Hepatocyte (in vitro differentiated cells): Measurements from ENCODE around the gene CIAO2B. TPM values are rescaled to one million over a fixed set of nuclear protein-coding genes. Genes with fewer than 3 reads are reported as not detected.
"Not testable (repeated sequence)": the region's sequence is repeated elsewhere in the genome, so short reads cannot be mapped to it uniquely, and the experiment has no call there.

Experiments used
- DNase-seq: peaks from one replicate; pipeline ENCODE4 v3.0.0-alpha.2; 2016; ENCODE audit warnings: low spot score
- H2AFZ ChIP-seq: fragments of 200-600 bp; sonication (generic); 2 replicates; pipeline ENCODE4 v1.6.0; 2016; ENCODE audit warnings: antibody characterized with exemption, mild to moderate bottlenecking
- H3K27ac ChIP-seq: fragments of 200-600 bp; sonication (generic); 2 replicates; pipeline ENCODE4 v1.5.1; 2016; ENCODE audit warnings: mild to moderate bottlenecking
- H3K27me3 ChIP-seq: fragments of 200-600 bp; sonication (generic); 2 replicates; pipeline ENCODE4 v1.6.1; 2016
- H3K36me3 ChIP-seq: fragments of 200-600 bp; sonication (generic); replicated peaks from 2 replicates; pipeline ENCODE4 v1.5.1; 2016; ENCODE audit warnings: low read depth; ENCODE audit not compliant: insufficient read depth
- H3K4me1 ChIP-seq: fragments of 200-600 bp; sonication (generic); 2 replicates; pipeline ENCODE4 v1.5.1; 2016; ENCODE audit warnings: mild to moderate bottlenecking, moderate library complexity; ENCODE audit not compliant: insufficient read depth
- H3K4me2 ChIP-seq: fragments of 200-600 bp; sonication (generic); 2 replicates; pipeline ENCODE4 v1.6.0; 2016
- H3K4me3 ChIP-seq: fragments of 200-600 bp; sonication (generic); 2 replicates; pipeline ENCODE4 v1.5.1; 2016; ENCODE audit warnings: mild to moderate bottlenecking
- H3K79me2 ChIP-seq: fragments of 200-600 bp; sonication (generic); 2 replicates; pipeline ENCODE4 v1.6.0; 2017; ENCODE audit warnings: mild to moderate bottlenecking
- H3K9me2 ChIP-seq: fragments of 200-600 bp; sonication (generic); replicated peaks from 2 replicates; pipeline ENCODE4 v1.6.0; 2017; ENCODE audit warnings: mild to moderate bottlenecking; ENCODE audit not compliant: insufficient read depth
- H3K9me3 ChIP-seq: fragments of 200-600 bp; sonication (generic); 2 replicates; pipeline ENCODE4 v1.5.1; 2016; ENCODE audit warnings: low read depth, mild to moderate bottlenecking
- H4K20me1 ChIP-seq: fragments of 200-600 bp; sonication (generic); 2 replicates; pipeline ENCODE4 v1.6.0; 2016; ENCODE audit warnings: mild to moderate bottlenecking; ENCODE audit not compliant: insufficient read depth, poor library complexity, severe bottlenecking
- EZH2 ChIP-seq: fragments of 200-600 bp; sonication (generic); IDR thresholded peaks from 2 replicates; pipeline ENCODE4 v1.6.1; 2016; ENCODE audit warnings: antibody characterized with exemption, mild to moderate bottlenecking, borderline replicate concordance
- EZH2phosphoT487 ChIP-seq: fragments of 200-600 bp; sonication (generic); IDR thresholded peaks from one replicate; pipeline ENCODE4 v1.6.1; 2018; ENCODE audit warnings: antibody characterized with exemption, mild to moderate bottlenecking, low read depth, moderate library complexity; ENCODE audit not compliant: unreplicated experiment, severe bottlenecking
- WGBS: methylation state at CpG from one replicate; pipeline ENCODE4 v1.1.6; 2016; ENCODE audit warnings: low lambda C conversion rate; ENCODE audit errors: missing lambda C conversion rate; 5-methylcytosine and 5-hydroxymethylcytosine counted together
- polyA plus RNA-seq: library from polyadenylated mRNA; unstranded; fragments of >200 nt; fragmentation: Nextera tagmentation; extraction: Ambion mirVana; gene quantifications from 2 replicates; pipeline ENCODE4 v1.2.1, GENCODE V29; 2016
- total RNA-seq: library from RNA; depleted of rRNA; stranded (reverse); fragments of >200 nt; gene quantifications from 2 replicates; pipeline ENCODE4 v1.2.3, GENCODE V29; 2014
- TF ChIP-seq, protein P1 (sequence below): fragments of 200-600 bp; sonication (generic); IDR thresholded peaks from 2 replicates; pipeline ENCODE4 v1.5.1; 2016; ENCODE audit warnings: antibody characterized with exemption, mild to moderate bottlenecking; ENCODE audit not compliant: poor library complexity

CIAO2B gene
- total and polyA plus RNA-seq, 2 experiments from 2014 or later: 131 to 147 TPM

DNA sequence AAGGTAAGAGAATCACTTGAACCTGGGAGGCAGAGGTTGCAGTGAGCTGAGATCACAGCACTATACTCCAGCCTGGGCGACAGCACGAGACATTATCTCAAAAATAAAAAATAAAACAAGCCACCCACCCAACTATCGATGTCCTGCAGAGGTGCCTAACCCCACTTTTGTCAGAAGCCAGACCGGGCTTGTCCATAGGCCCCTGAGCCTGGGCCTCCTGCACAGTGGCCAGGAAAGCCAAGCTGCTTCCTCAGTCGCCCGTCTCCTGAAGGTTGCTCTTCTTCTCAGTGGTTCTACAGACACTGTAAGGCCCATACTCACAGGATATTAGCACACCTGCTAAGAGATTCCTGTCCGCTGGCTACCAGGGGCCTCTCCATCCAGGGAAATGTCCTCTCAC lies 12.3 kb upstream of the CIAO2B start:
- no peak for DNase-seq
- peaks cover 8% of the 10 kb centered on the region for H3K27me3 ChIP-seq
- no peak overlapping the region for H2AFZ ChIP-seq
- H3K9me2 ChIP-seq: no peaks in the 10 kb centered on the region
- no peak for TF ChIP-seq EZH2
- TF ChIP-seq EZH2phosphoT487: no peak
- TF ChIP-seq, protein P1, sequence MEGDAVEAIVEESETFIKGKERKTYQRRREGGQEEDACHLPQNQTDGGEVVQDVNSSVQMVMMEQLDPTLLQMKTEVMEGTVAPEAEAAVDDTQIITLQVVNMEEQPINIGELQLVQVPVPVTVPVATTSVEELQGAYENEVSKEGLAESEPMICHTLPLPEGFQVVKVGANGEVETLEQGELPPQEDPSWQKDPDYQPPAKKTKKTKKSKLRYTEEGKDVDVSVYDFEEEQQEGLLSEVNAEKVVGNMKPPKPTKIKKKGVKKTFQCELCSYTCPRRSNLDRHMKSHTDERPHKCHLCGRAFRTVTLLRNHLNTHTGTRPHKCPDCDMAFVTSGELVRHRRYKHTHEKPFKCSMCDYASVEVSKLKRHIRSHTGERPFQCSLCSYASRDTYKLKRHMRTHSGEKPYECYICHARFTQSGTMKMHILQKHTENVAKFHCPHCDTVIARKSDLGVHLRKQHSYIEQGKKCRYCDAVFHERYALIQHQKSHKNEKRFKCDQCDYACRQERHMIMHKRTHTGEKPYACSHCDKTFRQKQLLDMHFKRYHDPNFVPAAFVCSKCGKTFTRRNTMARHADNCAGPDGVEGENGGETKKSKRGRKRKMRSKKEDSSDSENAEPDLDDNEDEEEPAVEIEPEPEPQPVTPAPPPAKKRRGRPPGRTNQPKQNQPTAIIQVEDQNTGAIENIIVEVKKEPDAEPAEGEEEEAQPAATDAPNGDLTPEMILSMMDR: no peak
- no peaks in the 10 kb centered on the region for H4K20me1 ChIP-seq
- H3K36me3 ChIP-seq: no peaks in the 10 kb centered on the region
- 92% methylated on average over 7 of the region's 7 CpGs for WGBS
- H3K4me3 ChIP-seq: no peak overlapping the region
- no peak overlapping the region for H3K27ac ChIP-seq
- no peak overlapping the region for H3K4me2 ChIP-seq
- H3K4me1 ChIP-seq: no peaks in the 10 kb centered on the region
- H3K79me2 ChIP-seq: no peaks in the 10 kb centered on the region
- no peaks in the 10 kb centered on the region for H3K9me3 ChIP-seq

DNA sequence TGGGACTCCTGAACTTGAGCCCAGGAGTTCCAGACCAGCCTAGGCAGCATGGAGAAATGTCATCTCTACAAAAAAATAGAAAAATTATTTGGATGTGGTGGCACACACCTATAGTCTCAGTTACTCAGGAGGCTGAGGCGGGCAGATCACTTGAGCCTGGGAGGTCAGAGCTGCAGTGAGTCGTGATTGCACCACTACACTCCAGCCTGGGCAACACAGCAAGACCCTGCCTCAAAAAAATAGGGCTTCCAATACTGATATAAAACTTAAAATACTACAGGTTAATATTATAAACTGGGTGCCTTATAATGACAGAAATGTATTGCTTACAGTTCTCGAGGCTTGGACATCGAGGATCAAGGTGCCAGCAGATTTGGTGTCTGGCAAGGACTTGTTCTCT lies 11.7 kb upstream of the CIAO2B start:
- TF ChIP-seq, protein P1: no peak
- TF ChIP-seq EZH2phosphoT487: no peak
- Histone ChIP-seq H3K9me2 (no peaks in the 10 kb centered on the region), H2AFZ (no peak overlapping the region), H3K79me2 (no peaks in the 10 kb centered on the region), H3K36me3 (no peaks in the 10 kb centered on the region), H3K4me2 (no peak overlapping the region), H3K4me1 (no peaks in the 10 kb centered on the region), H3K27ac (no peak overlapping the region), H3K27me3 (peaks cover 8% of the 10 kb centered on the region), H3K4me3 (no peak overlapping the region), H4K20me1 (no peaks in the 10 kb centered on the region), H3K9me3 (no peaks in the 10 kb centered on the region)
- WGBS: 96% methylated on average over 4 of the region's 4 CpGs
- DNase-seq: no peak

DNA sequence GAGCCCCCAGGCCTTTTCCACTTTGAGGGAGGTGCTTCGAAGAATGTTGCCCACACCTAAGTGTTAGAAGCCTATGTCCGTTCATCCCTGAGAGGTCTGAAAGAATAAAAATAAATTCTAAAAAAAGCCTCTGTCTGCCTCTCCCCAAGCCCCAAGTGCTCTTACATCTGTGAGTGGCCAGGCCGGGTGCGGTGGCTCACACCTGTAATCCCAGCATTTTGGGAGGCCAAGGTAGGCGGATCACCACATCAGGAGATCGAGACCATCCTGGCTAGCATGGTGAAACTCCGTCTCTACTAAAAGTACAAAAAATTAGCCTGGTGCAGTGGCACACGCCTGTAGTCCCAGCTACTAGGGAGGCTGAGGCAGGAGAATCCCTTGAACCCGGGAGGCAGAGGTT lies 10.8 kb upstream of the CIAO2B start:
- WGBS: 91% methylated on average over 9 of the region's 9 CpGs
- H3K9me3 ChIP-seq: not testable (repeated sequence)

DNA sequence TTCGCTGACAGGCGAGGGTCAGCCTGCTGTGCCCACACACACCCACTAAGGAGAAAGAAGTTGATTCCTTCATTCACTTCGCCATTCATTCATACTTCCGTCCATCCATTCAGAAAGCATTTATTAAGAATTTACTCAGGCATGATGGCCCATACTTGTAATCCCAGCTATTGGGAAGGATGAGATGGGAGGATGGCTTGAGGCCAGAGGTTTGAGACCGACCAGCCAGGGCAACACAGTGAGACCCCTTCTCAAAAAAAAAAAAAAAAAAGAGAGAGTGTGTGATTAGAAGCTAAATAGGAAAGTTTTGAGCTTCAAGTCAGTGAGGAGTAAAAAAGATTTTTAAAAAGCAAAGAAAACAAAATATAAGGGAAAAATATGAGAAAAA lies 9.8 kb upstream of the CIAO2B start:
- no peaks in the 10 kb centered on the region for H3K79me2 ChIP-seq
- TF ChIP-seq EZH2phosphoT487 (no peak), EZH2 (no peak)
- TF ChIP-seq, protein P1: no peak
- no peaks in the 10 kb centered on the region for H3K36me3 ChIP-seq
- H3K4me1 ChIP-seq: no peaks in the 10 kb centered on the region
- H3K4me2 ChIP-seq: no peak overlapping the region
- no peaks in the 10 kb centered on the region for H3K9me3 ChIP-seq
- WGBS: 95% methylated on average over 5 of the region's 5 CpGs
- peaks cover 1% of the 10 kb centered on the region for H3K27me3 ChIP-seq
- no peak overlapping the region for H2AFZ ChIP-seq
- H4K20me1 ChIP-seq: no peaks in the 10 kb centered on the region
- no peak overlapping the region for H3K27ac ChIP-seq
- no peak overlapping the region for H3K4me3 ChIP-seq
- no peaks in the 10 kb centered on the region for H3K9me2 ChIP-seq
- no peak for DNase-seq

More for the DNA sequence above, 10.8 kb upstream of the CIAO2B start:
- not testable (repeated sequence) for H3K4me1 ChIP-seq, DNase-seq, H3K79me2 ChIP-seq, H2AFZ ChIP-seq, H3K27me3 ChIP-seq, H4K20me1 ChIP-seq, H3K4me3 ChIP-seq, H3K36me3 ChIP-seq, H3K27ac ChIP-seq, H3K9me2 ChIP-seq, H3K4me2 ChIP-seq
